GM21515 (cell line): ENCODE data around the gene MREG.
"Not testable (repeated sequence)": the region's sequence is repeated elsewhere in the genome, so short reads cannot be mapped to it uniquely, and the experiment has no call there.

Experiments
- ATAC-seq: cut with Tn5 transposase; IDR thresholded peaks from one replicate; pipeline ENCODE4 v1.9.1; 2021; ENCODE audit not compliant: unreplicated experiment

MREG gene

DNA sequence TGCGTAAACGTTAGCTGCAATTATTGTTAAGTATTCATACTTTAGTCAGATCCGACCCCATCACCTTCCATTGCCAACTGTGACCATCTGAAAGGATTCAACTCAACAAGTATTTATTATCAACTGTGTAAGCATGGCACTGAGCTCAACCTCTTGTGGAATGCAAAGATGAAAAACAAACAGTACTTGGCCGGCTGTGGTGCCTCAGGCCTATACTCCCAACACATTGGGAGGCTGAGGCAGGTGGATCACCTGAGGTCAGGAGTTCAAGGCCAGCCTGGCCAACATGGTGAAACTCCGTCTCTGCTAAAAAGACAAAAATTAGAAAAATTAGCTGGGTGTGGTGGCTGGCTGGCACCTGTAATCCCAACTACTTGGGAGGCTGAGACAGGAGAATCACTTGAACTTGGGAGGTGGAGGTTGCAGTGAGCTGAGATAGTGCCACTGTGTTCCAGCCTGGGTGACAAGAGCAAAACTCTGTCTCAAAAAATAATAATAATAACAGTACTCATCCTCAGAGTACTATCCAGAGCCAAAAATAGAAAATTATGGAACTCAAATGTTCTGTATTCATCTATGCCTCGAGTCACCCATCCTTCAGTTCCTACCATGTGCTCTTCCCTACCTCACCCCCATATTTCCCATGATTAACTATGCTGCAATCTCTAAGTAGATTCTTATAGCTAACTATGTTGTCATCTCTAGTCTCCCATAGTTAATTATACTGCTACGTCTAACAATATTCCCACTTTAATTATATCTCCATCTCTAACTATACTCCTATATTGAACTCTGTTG, 8.6 kb upstream of the MREG start:
- no peak for ATAC-seq

DNA sequence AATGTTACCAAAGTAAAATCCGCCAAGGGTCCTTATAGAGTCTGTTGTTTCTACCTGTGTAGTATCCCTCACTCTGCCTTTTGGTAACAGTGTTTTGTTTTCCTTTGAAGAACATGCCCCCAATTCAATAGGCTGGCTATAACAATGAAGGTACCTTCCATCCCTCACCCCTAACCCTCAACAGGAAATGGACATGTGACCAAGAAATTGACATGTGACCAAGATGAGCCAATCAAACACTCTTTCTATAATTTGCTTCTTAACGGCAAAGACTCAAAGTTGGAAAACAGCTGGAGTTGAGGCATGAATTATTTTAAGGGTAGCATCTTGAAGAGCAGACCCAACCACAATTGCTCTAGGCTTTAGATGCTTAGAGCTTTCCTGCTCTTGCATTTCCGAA, 5.4 kb upstream of the MREG start:
- ATAC-seq, result no peak

DNA sequence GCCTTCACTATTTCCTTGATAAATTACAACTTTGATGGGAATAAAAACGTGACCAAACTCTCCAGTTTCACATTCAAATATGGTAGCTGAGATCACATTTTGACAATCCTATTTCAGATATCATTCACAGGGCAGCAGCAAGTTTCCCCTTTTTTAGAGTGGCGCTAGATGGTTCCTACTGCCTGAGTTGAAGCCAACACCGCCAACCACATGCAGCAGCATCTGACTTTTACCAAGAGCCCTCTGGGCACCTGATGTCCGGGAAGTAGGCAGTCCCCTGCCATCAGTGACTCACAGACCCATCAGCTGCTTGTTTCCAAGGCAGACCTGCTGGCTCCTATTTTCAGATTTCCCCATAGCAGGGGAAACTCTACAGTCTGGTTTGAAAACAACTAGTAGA, 4.0 kb upstream of the MREG start:
- no peak for ATAC-seq

DNA sequence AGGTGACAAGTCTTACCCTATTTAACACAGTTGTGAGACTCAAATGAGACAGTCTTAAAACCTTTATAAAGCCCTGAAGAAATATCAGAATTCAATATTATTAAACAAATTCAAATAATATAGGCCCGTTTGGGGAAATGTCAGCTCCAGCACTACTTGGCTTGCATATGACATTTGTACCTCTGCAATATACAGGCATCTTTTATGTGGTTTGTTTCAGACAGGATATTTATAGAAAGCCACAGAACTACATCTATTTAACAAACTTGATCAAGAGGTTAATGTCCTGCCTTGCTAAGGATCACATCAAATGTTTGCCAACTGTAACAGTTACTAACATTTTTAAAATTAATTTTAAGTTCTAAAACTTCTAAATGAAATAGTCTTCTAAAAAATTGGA, 3.2 kb upstream of the MREG start:
- ATAC-seq, result no peak

DNA sequence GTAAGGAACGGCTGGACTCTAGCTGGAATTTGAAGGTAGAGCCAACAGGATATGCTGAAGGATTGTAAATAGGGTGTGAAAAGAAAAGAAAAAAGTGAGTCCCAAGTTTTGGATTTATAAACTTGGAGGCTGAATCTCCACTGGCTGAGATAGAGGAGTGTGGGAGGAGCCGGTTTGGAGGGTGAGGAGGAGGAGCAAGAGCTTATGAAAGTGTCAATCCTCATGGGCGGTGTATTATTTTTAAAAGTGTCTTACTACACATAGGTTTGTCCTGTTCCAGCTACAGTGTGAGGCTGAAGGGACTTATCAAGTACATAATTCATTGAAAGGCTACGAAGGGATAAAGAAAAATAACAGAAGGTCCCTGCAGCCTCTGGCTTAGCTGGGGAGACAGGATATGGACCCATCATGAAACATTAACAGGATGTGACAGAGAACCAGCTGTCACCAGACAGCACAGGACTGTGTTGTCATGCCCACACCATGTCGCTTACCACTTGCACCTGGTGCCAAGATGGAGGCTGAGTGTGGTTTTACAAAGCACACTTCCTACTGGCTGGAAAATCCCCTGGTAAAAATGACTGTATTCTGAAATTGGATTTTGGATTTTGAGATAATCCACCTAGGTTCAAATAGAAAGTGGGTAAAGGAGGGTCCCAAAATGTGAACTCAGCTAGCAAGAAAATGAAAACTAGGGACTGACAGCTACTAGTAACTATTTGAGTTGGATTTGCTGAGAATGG, 2.5 kb upstream of the MREG start:
- peak; percentile 78 for ATAC-seq

DNA sequence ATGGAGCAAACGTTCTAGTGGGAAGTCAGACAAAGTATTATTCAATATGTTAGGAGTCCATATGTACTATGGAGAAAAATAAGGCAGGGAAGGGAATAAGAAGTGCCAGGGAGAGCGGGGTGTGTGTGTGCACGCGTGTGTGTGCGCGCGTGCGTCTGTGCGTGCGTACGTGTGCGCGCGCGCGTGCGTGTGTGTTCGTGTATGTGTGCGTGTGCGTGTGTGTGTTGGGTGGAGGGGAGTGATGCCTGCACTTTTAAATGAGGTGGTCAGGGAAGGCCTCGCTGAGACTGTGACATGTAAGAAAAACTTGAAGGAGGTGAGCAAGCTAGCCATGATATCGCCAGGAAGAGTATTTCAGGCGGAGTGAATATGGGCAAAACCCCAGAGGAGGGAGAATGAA, 1.6 kb upstream of the MREG start:
- no peak for ATAC-seq

DNA sequence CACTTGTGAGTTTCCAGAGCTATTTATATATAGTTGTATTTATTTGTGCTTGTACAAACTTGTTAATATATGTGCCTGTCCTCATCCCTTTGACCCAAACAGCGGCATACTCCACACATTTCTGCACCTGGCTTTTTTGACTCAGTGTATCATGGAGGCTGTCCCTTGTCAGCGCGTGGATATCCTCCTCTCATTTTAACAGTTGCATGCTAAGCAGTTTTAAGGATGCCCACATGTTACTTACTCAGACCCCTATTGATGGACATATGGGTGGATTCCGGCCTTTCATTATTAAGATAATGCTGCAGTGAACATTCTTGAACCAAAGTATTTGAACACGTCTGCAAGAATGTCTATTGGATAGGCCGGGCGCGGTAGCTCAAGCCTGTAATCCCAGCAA, 655 bp upstream of the MREG start:
- no peak for ATAC-seq

DNA sequence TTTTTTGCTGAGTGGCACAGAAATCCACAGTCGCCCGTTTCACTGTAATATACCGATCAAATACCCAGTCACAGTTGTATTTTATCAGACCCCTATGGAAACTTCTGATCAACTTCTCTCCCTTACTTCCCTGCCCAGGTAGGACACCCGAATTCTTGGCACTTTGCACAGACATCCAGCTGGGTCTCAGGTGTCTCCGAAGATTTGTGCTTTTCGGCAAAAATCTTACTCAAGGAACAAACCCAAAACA, 596 bp downstream of the MREG start:
- no peak for ATAC-seq

DNA sequence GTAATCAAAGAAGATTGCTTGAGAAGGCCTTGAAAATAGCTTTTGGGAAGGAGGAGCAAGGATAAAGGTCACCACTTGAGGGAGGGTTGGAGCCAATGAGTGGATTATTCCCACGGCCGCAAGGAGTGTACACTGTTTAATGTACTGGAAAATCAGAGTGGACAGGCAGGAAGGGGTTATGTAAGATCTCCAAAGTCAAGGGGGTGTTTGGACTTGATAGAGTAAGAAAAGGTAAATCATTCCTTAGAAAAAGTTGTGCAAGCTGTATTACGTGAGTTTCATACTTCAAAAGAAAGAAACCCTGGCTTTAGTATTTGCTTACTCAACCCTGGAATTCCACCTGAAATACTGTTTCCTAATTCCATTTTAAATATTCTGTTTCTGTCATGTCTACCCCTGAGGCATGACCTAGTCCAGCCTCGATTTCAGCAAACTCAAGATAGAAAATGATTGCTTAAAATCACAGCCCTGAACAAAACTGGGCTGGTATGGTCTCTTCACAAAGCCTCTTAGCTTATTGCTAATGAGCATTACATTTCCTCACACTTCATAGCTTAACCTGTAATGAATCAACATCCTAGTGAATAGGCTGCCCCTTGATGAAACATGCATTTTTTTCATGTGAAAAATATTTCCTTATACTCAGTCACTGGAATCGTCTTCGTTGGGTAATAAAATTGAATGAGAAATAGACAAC, 1.1 kb downstream of the MREG start:
- no peak for ATAC-seq

DNA sequence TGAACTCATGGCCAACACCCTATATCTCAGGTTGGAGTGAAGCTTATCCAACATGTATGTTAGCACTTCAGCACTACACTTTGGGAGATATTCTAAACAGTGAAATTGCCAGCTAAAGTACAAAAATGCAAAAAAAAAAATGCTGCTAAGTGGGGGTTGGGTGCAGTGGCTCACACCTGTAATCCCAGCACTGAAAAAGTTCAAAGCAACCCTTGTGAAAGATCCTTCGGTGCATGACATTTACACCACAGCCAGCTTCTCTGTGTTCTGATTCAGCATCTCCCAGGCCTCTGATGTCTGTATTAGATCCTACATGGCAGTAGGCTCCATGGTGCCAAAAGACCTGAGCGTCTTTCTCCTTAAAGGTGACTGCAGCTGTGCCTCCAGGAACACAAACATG, 4.1 kb downstream of the MREG start:
- not testable (repeated sequence) for ATAC-seq

DNA sequence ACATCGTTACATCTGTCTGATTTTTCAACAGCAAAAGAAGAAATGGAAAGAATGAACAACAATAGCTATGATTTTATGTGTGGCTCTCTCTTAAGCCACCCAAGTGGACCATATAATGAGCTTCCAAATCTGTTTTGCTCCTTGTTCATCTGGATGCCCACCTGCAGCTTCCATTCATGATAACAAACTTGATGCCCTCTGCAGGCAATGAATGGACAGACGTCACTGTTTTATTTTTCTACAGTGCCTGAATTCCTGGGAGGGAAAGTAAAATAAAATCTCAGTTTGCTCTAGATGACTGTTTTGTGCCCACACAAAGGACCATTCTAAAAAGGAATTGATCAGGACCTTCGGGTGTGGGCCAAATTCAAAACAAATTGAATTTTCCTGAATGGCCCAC, 5.0 kb downstream of the MREG start:
- no peak for ATAC-seq

DNA sequence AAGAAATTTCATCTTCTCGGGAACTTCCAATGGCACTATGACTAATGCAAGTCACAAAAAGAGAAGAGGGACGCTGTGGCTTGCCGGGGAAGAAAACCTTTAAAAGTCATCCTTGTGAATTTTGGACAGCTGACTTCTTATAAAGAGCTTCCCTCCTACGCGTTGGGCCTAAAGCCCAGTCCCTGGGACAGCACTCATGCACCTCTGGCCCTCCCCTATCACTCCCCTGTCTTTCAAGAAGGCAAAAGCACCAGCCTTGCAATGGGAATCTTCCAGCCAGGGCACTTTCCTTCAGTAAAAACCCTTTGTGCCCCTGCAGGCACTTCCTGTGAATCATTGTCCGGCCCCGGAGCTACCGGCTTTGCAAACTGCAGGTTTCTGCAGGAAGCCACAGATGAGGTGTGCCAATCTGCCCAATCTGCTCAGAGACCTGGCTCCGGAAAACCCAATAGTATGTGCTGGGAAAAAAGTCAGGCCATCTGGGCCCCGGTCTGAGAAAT, 7.1 kb downstream of the MREG start:
- peak; percentile 35 for ATAC-seq

DNA sequence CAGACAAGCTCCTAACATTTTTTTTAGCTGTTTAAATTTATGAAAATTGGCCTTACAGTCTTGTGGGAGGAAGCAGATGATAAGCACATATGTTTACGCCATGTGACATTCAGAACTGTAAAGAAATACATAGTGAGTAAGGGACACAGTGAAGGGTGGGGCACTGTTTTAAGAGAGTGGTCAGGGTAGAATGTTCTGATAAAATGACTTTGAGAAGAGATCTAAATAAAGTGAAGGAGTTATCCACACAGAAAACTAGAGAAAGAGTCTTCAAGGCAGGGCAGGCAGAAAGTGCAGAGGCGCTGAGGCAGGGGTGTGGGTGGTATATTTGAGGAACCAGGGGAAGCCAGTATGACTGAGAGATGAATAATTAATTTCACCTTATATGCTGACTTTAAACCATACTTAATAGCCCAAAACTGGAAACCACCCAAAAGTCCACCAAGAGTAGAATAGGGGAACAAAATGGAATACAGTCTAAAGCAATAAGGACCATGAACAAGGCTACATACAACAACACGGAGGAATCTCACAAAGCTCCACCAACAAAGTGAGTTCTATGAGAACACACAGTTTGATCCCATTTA, 8.6 kb downstream of the MREG start:
- ATAC-seq, result no peak

DNA sequence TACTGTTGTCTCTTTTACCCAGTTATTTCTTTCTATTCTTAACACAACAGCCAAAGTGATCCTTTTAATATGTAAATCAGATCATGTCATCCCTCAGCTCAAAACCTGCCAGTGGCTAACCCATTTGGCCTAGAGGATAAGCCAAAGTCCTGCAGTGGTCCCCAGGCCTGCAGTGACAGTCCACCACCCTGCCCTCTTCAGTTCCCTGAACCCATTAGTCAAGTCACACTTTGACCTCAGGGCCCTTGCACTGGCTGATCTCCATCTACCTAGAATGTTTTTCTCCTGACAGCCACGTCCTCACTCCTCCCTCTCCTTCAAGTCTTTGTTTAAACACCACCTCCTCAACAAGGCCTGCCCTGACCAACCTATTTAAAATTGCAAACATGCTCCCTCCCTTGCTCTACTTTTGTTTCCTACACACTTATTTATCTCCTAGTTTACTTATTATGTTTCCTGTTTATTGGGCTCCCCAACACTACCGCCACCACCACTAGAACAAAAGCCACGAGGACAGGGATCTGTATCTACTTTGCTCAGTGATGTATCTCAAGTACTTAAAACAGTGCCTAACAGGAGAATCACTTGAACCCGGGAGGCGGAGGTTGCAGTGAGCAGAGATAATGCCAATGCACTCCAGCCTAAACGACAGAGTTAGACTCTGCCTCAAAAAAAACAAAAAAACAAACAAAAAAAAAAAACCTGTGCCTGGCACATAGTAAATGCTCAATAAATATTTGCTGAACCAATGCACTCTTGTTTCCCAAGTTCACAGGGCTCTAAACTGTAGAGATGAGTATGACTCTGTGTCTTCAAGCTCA, 9.3 kb downstream of the MREG start:
- no peak for ATAC-seq

DNA sequence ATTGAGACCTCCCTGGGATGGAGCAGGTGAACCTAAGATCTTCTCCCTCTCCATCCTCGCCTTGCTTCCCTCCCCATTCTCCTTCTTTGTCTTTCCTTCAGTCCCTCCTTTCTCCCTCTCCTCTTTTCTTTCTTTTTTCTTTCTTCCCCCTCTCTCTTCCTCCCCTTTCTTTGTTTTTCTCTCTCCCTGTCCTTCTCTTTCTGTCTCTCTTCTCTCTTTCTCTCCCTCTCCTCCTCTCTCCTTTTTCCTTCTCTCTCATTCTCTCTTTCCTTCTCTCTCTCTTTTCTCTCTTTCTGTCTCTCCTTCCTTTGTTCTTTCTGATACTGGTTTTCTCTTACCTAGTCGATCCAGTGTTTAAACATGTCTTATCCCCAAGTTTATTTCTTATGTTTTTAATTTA, 10.7 kb downstream of the MREG start:
- no peak for ATAC-seq

DNA sequence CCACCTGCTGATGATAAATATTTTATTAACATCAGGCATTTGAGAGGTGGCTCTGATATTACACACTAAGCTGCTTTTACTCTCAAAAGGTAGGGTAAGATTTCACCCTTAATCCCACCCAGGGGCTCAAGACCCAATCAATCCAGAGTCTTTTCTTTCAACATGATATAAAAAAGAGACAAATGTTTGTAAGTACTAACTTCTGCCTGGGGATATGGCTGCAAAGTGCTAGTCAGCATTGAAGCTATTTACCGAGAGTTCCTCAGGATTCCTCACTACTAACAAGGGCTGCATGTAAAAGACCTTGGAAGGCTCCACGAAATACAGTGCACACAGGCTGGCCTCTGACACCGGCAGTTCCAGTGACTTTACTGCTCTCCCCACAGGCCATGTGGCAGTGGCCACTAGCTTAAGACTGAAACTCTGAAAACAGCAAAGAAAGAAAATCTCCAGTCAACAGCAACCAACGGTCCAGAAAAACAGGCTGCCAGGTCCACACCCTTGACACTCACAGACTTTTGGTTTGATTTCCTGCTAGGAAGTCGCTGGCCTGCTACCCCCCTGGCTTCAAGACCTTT, 11.2 kb downstream of the MREG start:
- ATAC-seq, result no peak

DNA sequence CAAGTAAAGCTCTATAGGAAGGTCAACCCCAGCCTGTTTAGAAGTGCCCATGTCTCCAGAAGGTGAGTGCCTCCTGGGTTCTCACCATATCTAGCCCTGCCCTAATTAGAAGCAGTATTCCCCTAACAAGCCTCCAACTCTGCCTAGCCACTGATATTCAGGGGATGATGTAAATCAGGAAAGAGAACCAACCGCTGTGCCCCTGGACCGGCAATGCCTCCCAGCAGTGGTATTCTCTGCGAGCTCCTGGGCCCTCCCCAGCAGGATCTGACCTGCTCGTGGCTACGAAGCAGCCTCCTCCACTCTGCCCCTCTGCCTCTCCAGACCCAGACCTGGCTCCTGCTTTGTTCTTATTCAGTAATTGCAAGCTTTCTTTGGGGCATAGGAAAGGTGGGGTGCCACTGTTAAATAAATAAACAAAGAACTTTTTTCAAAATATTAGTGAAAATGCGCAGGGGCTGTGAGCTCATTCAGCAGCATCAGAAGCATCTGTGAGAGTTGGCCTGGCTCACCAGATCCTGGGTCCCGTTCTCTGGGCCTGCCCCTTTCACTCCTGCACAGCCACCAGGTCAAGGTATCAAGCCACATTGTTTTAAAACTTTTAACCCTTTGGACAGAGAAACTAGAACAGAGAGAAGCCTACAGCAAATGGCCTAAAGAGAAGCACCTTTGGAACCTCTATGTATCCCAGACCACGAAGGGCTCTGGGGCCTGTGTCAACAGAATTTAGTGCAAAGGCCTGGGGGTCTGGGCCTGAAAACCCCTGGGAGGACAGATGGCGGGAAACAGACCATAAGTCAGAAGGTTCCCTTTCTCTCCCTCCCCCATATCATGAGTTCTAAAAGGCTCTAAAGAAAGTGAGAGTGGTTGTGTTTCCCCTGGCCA, 11.9 kb downstream of the MREG start:
- no peak for ATAC-seq

DNA sequence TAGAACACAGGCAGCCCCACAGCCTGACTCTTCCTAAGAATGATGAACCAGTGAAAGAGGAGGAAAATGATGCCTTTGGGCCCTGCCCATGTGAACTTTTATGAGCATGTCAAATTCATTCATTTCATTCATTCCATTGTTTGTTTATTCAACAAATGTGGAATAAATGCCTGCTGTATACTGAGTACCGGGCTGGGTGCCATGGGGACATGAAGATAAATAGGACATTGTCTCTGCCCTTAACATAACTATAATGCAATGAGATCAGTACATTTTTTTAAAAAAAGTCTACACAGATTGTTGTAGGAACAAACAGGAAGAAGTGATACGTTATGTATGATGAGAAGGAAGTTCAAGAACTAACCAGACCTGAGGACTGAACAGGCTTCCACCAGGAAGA, 14.7 kb downstream of the MREG start:
- ATAC-seq, result no peak

DNA sequence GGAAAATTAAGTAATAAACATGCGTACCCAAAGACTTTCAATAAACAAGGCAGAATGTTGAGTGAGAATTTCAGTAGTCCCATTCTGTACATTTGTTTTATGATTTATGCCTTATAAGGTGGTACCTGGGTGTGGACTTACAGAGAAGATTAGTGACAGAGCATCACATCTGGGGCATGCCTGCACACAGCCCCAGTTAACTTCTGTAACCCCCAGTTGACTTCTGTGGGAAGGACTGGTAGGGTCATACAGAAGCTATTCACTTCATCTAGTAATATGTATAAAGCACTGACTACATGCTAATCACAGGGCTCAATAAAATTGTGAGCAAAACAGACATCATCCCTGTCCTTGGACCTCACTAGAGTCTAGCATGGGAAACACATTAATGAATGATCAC, 16.1 kb downstream of the MREG start:
- no peak for ATAC-seq

DNA sequence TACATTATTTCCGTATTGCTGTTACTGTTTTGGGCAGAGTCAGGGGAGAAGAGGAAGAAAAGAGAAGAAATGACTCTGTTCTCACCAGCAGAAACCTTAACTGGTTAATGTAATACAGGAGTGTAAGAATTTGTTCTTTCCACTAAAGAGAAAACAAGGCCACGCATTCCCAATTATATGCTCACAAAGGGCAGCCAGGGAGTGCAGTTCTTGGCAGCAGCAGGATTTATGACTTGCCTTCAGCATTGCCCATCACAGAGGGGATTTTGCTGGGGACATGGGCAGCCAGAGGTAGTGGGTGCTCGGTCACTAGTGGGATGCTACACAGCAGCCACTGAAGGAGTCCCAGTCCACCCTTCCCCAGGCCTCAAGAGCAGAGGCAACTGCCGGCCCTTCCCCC, 18.4 kb downstream of the MREG start:
- no peak for ATAC-seq
